Spleen (tissue), 11 donors: ENCODE measurements around the gene NPAS4. TPM values are rescaled to one million over a fixed set of nuclear protein-coding genes. Genes with fewer than 3 reads are reported as not detected.
A peak's percentile ranks its signal among the peaks of the same experiment; 100 is the strongest.

Experiments
- DNase-seq: peaks from one replicate; pipeline ENCODE4 v3.0.0-alpha.2; 2020
- H3K27ac ChIP-seq, 8 donors: fragments of 200-600 bp; sonication (generic) in 7 of 8; 1 replicate in 4 of 8; 2 replicates in 4 of 8; pipeline versions ENCODE4 v1.5.0 to v1.8.0; 2016 to 2021; ENCODE audit warnings: inconsistent platforms in 4 of 8, mild to moderate bottlenecking in 4 of 8, moderate library complexity in 1 of 8
- H3K27me3 ChIP-seq, 7 donors: fragments of 200-600 bp; sonication (generic) in 6 of 7; replicated peaks in 1 of 7; 1 replicate in 4 of 7; 2 replicates in 3 of 7; pipeline versions ENCODE4 v1.5.0 to v1.8.0; 2016 to 2021; ENCODE audit warnings: inconsistent platforms in 3 of 7, mild to moderate bottlenecking in 1 of 7
- H3K36me3 ChIP-seq, 6 donors: fragments of 200-600 bp; sonication (generic) in 5 of 6; 1 replicate in 4 of 6; 2 replicates in 2 of 6; pipeline versions ENCODE4 v1.5.0 to v1.8.0; 2016 to 2021; ENCODE audit warnings: inconsistent platforms in 2 of 6
- H3K4me1 ChIP-seq, 6 donors: fragments of 200-600 bp; sonication (generic) in 5 of 6; 1 replicate in 3 of 6; 2 replicates in 3 of 6; pipeline versions ENCODE4 v1.5.0 to v1.8.0; 2016 to 2021; ENCODE audit warnings: inconsistent platforms in 3 of 6
- H3K4me3 ChIP-seq, 8 donors: fragments of 200-600 bp; sonication (generic) in 7 of 8; 1 replicate in 4 of 8; 2 replicates in 4 of 8; pipeline versions ENCODE4 v1.5.0 to v1.8.0; 2016 to 2021; ENCODE audit warnings: inconsistent platforms in 4 of 8, mild to moderate bottlenecking in 4 of 8, moderate library complexity in 2 of 8
- H3K9me3 ChIP-seq, 8 donors: fragments of 200-600 bp; sonication (generic) in 7 of 8; 1 replicate in 4 of 8; 2 replicates in 4 of 8; pipeline versions ENCODE4 v1.5.0 to v1.8.0; 2016 to 2021; ENCODE audit warnings: inconsistent platforms in 4 of 8
- CTCF ChIP-seq, 11 experiments: fragments of 200-600 bp in 7 of 11; fragments of 450-650 bp in 4 of 11; sonication (generic) in 4 of 11; IDR thresholded peaks in 8 of 11; conservative IDR thresholded peaks in 3 of 11; 1 replicate in 7 of 11; 2 replicates in 4 of 11; pipeline versions ENCODE4 v1.4.0 to v1.8.0; 2016 to 2021; ENCODE audit warnings: antibody characterized with exemption in 11 of 11, inconsistent platforms in 4 of 11, mild to moderate bottlenecking in 1 of 11
- POLR2A ChIP-seq, 3 donors: fragments of 450-650 bp; IDR thresholded peaks; one replicate each; pipeline ENCODE4 v1.5.1; 2017; ENCODE audit warnings: antibody characterized with exemption in 3 of 3, mild to moderate bottlenecking in 1 of 3
- POLR2AphosphoS5 ChIP-seq, 3 donors: sonication (generic); formaldehyde crosslinking; IDR thresholded peaks; one replicate each; pipeline ENCODE4 v1.5.1; 2017; ENCODE audit warnings: antibody characterized with exemption in 3 of 3
- WGBS, 5 donors: extraction: QIAGEN DNeasy Blood & Tissue Kit in 3 of 5; methylation state at CpG; one replicate each; pipeline versions ENCODE4 v1.1.5 to v1.1.7; 2013 to 2018; 5-methylcytosine and 5-hydroxymethylcytosine counted together
- intact Hi-C: fragments of 100-400 bp; cut with DNase I; formaldehyde crosslinking; loops from one replicate; pipeline ENCODE4 v1.15.0; 2023; ENCODE audit warnings: low total_unique reads
- polyA plus RNA-seq, 3 donors: library from polyadenylated mRNA; stranded (reverse); fragments of 200-250 nt; gene quantifications; one replicate each; pipeline ENCODE4 v1.2.1, GENCODE V29; 2013
- total RNA-seq, 7 donors: library from RNA; depleted of rRNA in 3 of 7; stranded (reverse); fragments of >200 nt in 3 of 7; fragmentation: NEBNext Ultra II Directional in 4 of 7; extraction: Animal tissue kit (Norgen Biotek cat#: 25700) in 4 of 7; gene quantifications; one replicate each; pipeline versions ENCODE4 v1.1.0 to v1.2.1, GENCODE V29; 2016 to 2021
- donor health status: healthy with polysubstance abuse.
- donor health status: DM: no; HTN: no; CAD: no; lungs with moderate emphysema.
- donor health status: DM: no; HTN: no; CAD: no.
- donor health status: Bipolar disorder and iron deficiency.
- donor health status: healthy.
- donor health status: DM: no; HTN: no; CAD: no.
- donor health status: DM: yes; HTN: yes; CAD: no.

NPAS4 gene
- total and polyA plus RNA-seq, 10 donors, result 0.11 to 0.72 (median 0.24) TPM; not detected in 6

- WGBS, 5 donors, result 7 to 9% (median 8%) methylated on average over 20 of the region's 20 CpGs
- Histone ChIP-seq H3K36me3 (no peaks in the 10 kb centered on the region), H3K4me3 (peak overlapping the region in 1 of 8 donors; percentile 46), H3K27ac (no peak overlapping the region), H3K9me3 (no peaks in the 10 kb centered on the region), H3K27me3 (peaks cover 0 to 28% (median 0%) of the 10 kb centered on the region in 7 donors), H3K4me1 (peaks cover 0 to 16% (median 8%) of the 10 kb centered on the region in 6 donors)
- no peak for TF ChIP-seq POLR2A (IDR thresholded peaks at IDR 0.05)
- TF ChIP-seq POLR2AphosphoS5 (IDR thresholded peaks at IDR 0.05), result no peak
- peak; percentile 58 to 92 (median 88) for TF ChIP-seq CTCF (IDR thresholded peaks at IDR 0.05 in 8 of 11, conservative IDR thresholded peaks at IDR 0.05 in 3 of 11)
- intact Hi-C loops, result loop anchor here (5.0 kb wide), 1 partner anchor 74 kb away; no protein-coding TSS in a partner anchor
- peak; percentile 91 for DNase-seq
Observed at GRCh38 chr11:66386171-66387069, 34.4 kb upstream of the NPAS4 start.

GRCh38 chr11:66388780-66389386, 32.0 kb upstream of the NPAS4 start:
- H3K36me3 ChIP-seq, result no peaks in the 10 kb centered on the region
- DNase-seq, result peak; percentile 80
- intact Hi-C loops, result loop anchor here (5.0 kb wide), 1 partner anchor 77 kb away; no protein-coding TSS in a partner anchor
- H3K4me3 ChIP-seq, result no peak overlapping the region
- WGBS, 5 donors, result 27 to 34% (median 31%) methylated on average over 8 of the region's 8 CpGs
- no peak for TF ChIP-seq POLR2AphosphoS5 (IDR thresholded peaks at IDR 0.05)
- peak in 9 of 11 experiments; percentile 43 to 77 (median 66) for TF ChIP-seq CTCF (IDR thresholded peaks at IDR 0.05 in 8 of 11, conservative IDR thresholded peaks at IDR 0.05 in 3 of 11)
- H3K9me3 ChIP-seq, result no peaks in the 10 kb centered on the region
- no peak overlapping the region for H3K27ac ChIP-seq
- peaks cover 0 to 25% (median 0%) of the 10 kb centered on the region in 7 donors for H3K27me3 ChIP-seq
- peaks cover 0 to 16% (median 8%) of the 10 kb centered on the region in 6 donors for H3K4me1 ChIP-seq

- 62 to 81% (median 74%) methylated on average over 6 of the region's 6 CpGs for WGBS, 5 donors
- Histone ChIP-seq H3K36me3 (no peaks in the 10 kb centered on the region), H3K27me3 (peaks cover 0 to 22% (median 0%) of the 10 kb centered on the region in 7 donors), H3K27ac (no peak overlapping the region), H3K4me3 (no peak overlapping the region), H3K4me1 (peaks cover 0 to 10% (median 3%) of the 10 kb centered on the region in 6 donors), H3K9me3 (no peaks in the 10 kb centered on the region)
- TF ChIP-seq POLR2A (IDR thresholded peaks at IDR 0.05) (no peak), CTCF (IDR thresholded peaks at IDR 0.05 in 8 of 11, conservative IDR thresholded peaks at IDR 0.05 in 3 of 11) (no peak), POLR2AphosphoS5 (IDR thresholded peaks at IDR 0.05) (no peak)
- intact Hi-C loops, result no loop called here
- no peak for DNase-seq
Observed at GRCh38 chr11:66391322-66391721, 29.5 kb upstream of the NPAS4 start.

GRCh38 chr11:66393954-66394353, 26.9 kb upstream of the NPAS4 start:
- WGBS, 5 donors, result 86 to 91% (median 87%) methylated on average over 3 of the region's 3 CpGs
- H3K4me3 ChIP-seq, result no peak overlapping the region
- TF ChIP-seq POLR2A (IDR thresholded peaks at IDR 0.05) (no peak), POLR2AphosphoS5 (IDR thresholded peaks at IDR 0.05) (no peak), CTCF (IDR thresholded peaks at IDR 0.05 in 8 of 11, conservative IDR thresholded peaks at IDR 0.05 in 3 of 11) (no peak)
- DNase-seq, result no peak
- peaks cover 0 to 25% (median 0%) of the 10 kb centered on the region in 7 donors for H3K27me3 ChIP-seq
- H3K4me1 ChIP-seq, result peaks cover 0 to 4% (median 0%) of the 10 kb centered on the region in 6 donors
- intact Hi-C loops, result no loop called here
- no peaks in the 10 kb centered on the region for H3K36me3 ChIP-seq
- no peak overlapping the region for H3K27ac ChIP-seq
- H3K9me3 ChIP-seq, result no peaks in the 10 kb centered on the region
